Common myeloid progenitor, CD34-positive (primary cell): ENCODE data around the gene A2ML1. TPM values are rescaled to one million over a fixed set of nuclear protein-coding genes. Genes with fewer than 3 reads are reported as not detected.

Experiments used
- CTCF ChIA-PET: fragments of 350-600 bp; sonication (Branson Sonifier 250); formaldehyde crosslinking; loops from one replicate; lab custom pipeline; 2021; ENCODE audit warnings: antibody characterized with exemption; lab: Charles Lee
- POLR2A ChIA-PET: fragments of 350-600 bp; sonication (Branson Sonifier 250); formaldehyde crosslinking; loops from one replicate; lab custom pipeline; 2021; ENCODE audit warnings: antibody characterized with exemption; lab: Charles Lee
- DNase-seq, 3 donors: peaks; one replicate each; pipeline versions ENCODE4 v3.0.0 to v3.0.0-alpha.2; 2013
- H3K27ac ChIP-seq, 2 experiments: 1 replicate in 1 of 2; 2 replicates in 1 of 2; pipeline ENCODE4 v1.7.0; 2013; ENCODE audit warnings: inconsistent platforms in 2 of 2, low read length in 2 of 2, mild to moderate bottlenecking in 2 of 2, low read depth in 1 of 2, moderate library complexity in 1 of 2; ENCODE audit not compliant: severe bottlenecking in 2 of 2, insufficient read depth in 1 of 2, poor library complexity in 1 of 2
- H3K27me3 ChIP-seq, 5 experiments: replicated peaks in 2 of 5; 1 replicate in 3 of 5; 2 replicates in 2 of 5; pipeline versions ENCODE4 v1.6.1 to v1.7.0; 2013; ENCODE audit warnings: low read length in 4 of 5, mild to moderate bottlenecking in 2 of 5, moderate library complexity in 2 of 5, inconsistent platforms in 1 of 5; ENCODE audit not compliant: insufficient read depth in 5 of 5, control insufficient read depth in 4 of 5
- H3K36me3 ChIP-seq, 4 experiments: 1 replicate in 2 of 4; 2 replicates in 2 of 4; pipeline versions ENCODE4 v1.6.1 to v1.7.0; 2013; ENCODE audit warnings: low read length in 3 of 4, control low read depth in 1 of 4, mild to moderate bottlenecking in 1 of 4; ENCODE audit not compliant: control insufficient read depth in 4 of 4, insufficient read depth in 4 of 4
- H3K4me1 ChIP-seq, 4 experiments: 1 replicate in 3 of 4; 2 replicates in 1 of 4; pipeline versions ENCODE4 v1.6.1 to v1.7.1; 2013; ENCODE audit warnings: low read length in 3 of 4, mild to moderate bottlenecking in 3 of 4, control low read depth in 1 of 4, inconsistent platforms in 1 of 4, moderate library complexity in 1 of 4; ENCODE audit not compliant: control insufficient read depth in 4 of 4, insufficient read depth in 4 of 4; ENCODE audit errors: control extremely low read depth in 1 of 4
- H3K4me3 ChIP-seq, 7 experiments: 1 replicate in 4 of 7; 2 replicates in 3 of 7; pipeline versions ENCODE4 v1.5.1 to v1.7.0; 2013; ENCODE audit warnings: mild to moderate bottlenecking in 7 of 7, low read length in 6 of 7, moderate library complexity in 6 of 7, inconsistent platforms in 2 of 7, low read depth in 2 of 7, control low read depth in 1 of 7; ENCODE audit not compliant: insufficient read depth in 4 of 7, control insufficient read depth in 1 of 7; ENCODE audit errors: extremely low read depth in 1 of 7
- H3K9me3 ChIP-seq, 5 experiments: 1 replicate in 4 of 5; 2 replicates in 1 of 5; pipeline versions ENCODE4 v1.6.1 to v1.7.1; 2013; ENCODE audit warnings: low read length in 4 of 5, mild to moderate bottlenecking in 2 of 5, inconsistent platforms in 1 of 5, low read depth in 1 of 5, moderate library complexity in 1 of 5; ENCODE audit not compliant: control insufficient read depth in 4 of 5, insufficient read depth in 2 of 5; ENCODE audit errors: control extremely low read depth in 1 of 5
- WGBS: methylation state at CpG from one replicate; pipeline ENCODE4 v1.1.5; 2013; ENCODE audit not compliant: insufficient coverage; 5-methylcytosine and 5-hydroxymethylcytosine counted together
- polyA plus RNA-seq: library from polyadenylated mRNA; unstranded; fragments of 120-200 nt; gene quantifications from one replicate; pipeline ENCODE4 v1.2.1, GENCODE V29; 2013

A2ML1 gene
- not detected for polyA plus RNA-seq

- 100% methylated on average over 3 of the region's 3 CpGs for WGBS
- Histone ChIP-seq H3K9me3 (no peaks in the 10 kb centered on the region), H3K36me3 (no peaks in the 10 kb centered on the region), H3K4me3 (no peak within 1 kb of the TSS), H3K27ac (no peak within 1 kb of the TSS), H3K4me1 (no peaks in the 10 kb centered on the region), H3K27me3 (no peaks in the 10 kb centered on the region)
- DNase-seq, result no peak
- CTCF ChIA-PET, result interaction anchor here (1.4 to 2.0 kb wide), 2 partner anchors 9 to 141 kb away, joined by 3 to 6 read pairs; no protein-coding TSS in a partner anchor
- POLR2A ChIA-PET, result no interaction called here
Observed at GRCh38 chr12:8822298-8822697, at the start of gene A2ML1. A2ML1 (plus strand) TSS chr12:8822621; CDS start chr12:8822652, 31 bp downstream.

- peaks cover 6 to 22% (median 9%) of the 10 kb centered on the region in 4 experiments for H3K36me3 ChIP-seq
- WGBS, result over 99% methylated on average over 10 of the region's 10 CpGs
- no peak overlapping the region for H3K4me3 ChIP-seq
- H3K4me1 ChIP-seq, result no peaks in the 10 kb centered on the region
- no peak overlapping the region for H3K27ac ChIP-seq
- no peaks in the 10 kb centered on the region for H3K9me3 ChIP-seq
- POLR2A ChIA-PET, result no interaction called here
- no peak for DNase-seq
- CTCF ChIA-PET, result no interaction called here
- no peaks in the 10 kb centered on the region for H3K27me3 ChIP-seq
Observed at GRCh38 chr12:8773461-8773860, 49.0 kb upstream of the A2ML1 start.

GRCh38 chr12:8779281-8779680, 43.1 kb upstream of the A2ML1 start:
- POLR2A ChIA-PET, result no interaction called here
- no peak overlapping the region for H3K27ac ChIP-seq

GRCh38 chr12:8779862-8780261, 42.6 kb upstream of the A2ML1 start:
- CTCF ChIA-PET, result interaction anchor here (1.4 to 1.6 kb wide), 2 partner anchors 11 to 92 kb away, joined by 4 to 5 read pairs; no protein-coding TSS in a partner anchor
- Histone ChIP-seq H3K4me1 (peaks cover 0 to 5% (median 0%) of the 10 kb centered on the region in 4 experiments), H3K4me3 (no peak overlapping the region), H3K27me3 (no peaks in the 10 kb centered on the region), H3K27ac (no peak overlapping the region), H3K9me3 (no peaks in the 10 kb centered on the region), H3K36me3 (peaks cover 1 to 17% (median 5%) of the 10 kb centered on the region in 4 experiments)
- POLR2A ChIA-PET, result no interaction called here
- WGBS, result no CpG with 5 or more reads among the region's 2 CpGs
- DNase-seq, result peak in 2 of 3 donors; percentile 10 to 15

More at GRCh38 chr12:8779281-8779680, 43.1 kb upstream of the A2ML1 start:
- DNase-seq, result peak in 1 of 3 donors; percentile 1
- H3K4me3 ChIP-seq, result no peak overlapping the region
- no peaks in the 10 kb centered on the region for H3K9me3 ChIP-seq
- WGBS, result 91% methylated on average over 4 of the region's 4 CpGs
- no peaks in the 10 kb centered on the region for H3K27me3 ChIP-seq
- H3K36me3 ChIP-seq, result peaks cover 2 to 19% (median 5%) of the 10 kb centered on the region in 4 experiments
- H3K4me1 ChIP-seq, result peaks cover 0 to 5% (median 0%) of the 10 kb centered on the region in 4 experiments
- CTCF ChIA-PET, result interaction anchor here (1.4 to 1.6 kb wide), 2 partner anchors 11 to 91 kb away, joined by 4 to 5 read pairs; no protein-coding TSS in a partner anchor

GRCh38 chr12:8780389-8780788, 42.0 kb upstream of the A2ML1 start:
- no CpG with 5 or more reads among the region's 1 CpG for WGBS
- CTCF ChIA-PET, result interaction anchor here (1.2 to 1.9 kb wide), 3 partner anchors 12 to 110 kb away, joined by 3 to 6 read pairs (median 5); no protein-coding TSS in a partner anchor

GRCh38 chr12:8781381-8782127, 40.9 kb upstream of the A2ML1 start:
- H3K9me3 ChIP-seq, result no peaks in the 10 kb centered on the region
- WGBS, result 67% methylated on average over 1 of the region's 2 CpGs
- H3K36me3 ChIP-seq, result peaks cover 0 to 12% (median 5%) of the 10 kb centered on the region in 4 experiments
- H3K27ac ChIP-seq, result no peak overlapping the region
- no peak for DNase-seq
- CTCF ChIA-PET, result interaction anchor here (0.6 to 1.9 kb wide), 8 partner anchors 14 to 268 kb away, joined by 3 to 6 read pairs (median 3); no protein-coding TSS in a partner anchor
- H3K4me3 ChIP-seq, result no peak overlapping the region
- POLR2A ChIA-PET, result no interaction called here
- no peaks in the 10 kb centered on the region for H3K27me3 ChIP-seq
- peaks cover 0 to 5% (median 0%) of the 10 kb centered on the region in 4 experiments for H3K4me1 ChIP-seq

More at GRCh38 chr12:8780389-8780788, 42.0 kb upstream of the A2ML1 start:
- peaks cover 0 to 5% (median 0%) of the 10 kb centered on the region in 4 experiments for H3K4me1 ChIP-seq
- H3K27me3 ChIP-seq, result no peaks in the 10 kb centered on the region
- no peaks in the 10 kb centered on the region for H3K9me3 ChIP-seq
- H3K27ac ChIP-seq, result no peak overlapping the region
- POLR2A ChIA-PET, result no interaction called here
- no peak overlapping the region for H3K4me3 ChIP-seq
- peaks cover 0 to 12% (median 5%) of the 10 kb centered on the region in 4 experiments for H3K36me3 ChIP-seq
- peak; percentile 53 to 73 (median 72) for DNase-seq
